HepG2 (cell line): ENCODE measurements around the gene NDOR1. TPM values are rescaled to one million over a fixed set of nuclear protein-coding genes. Genes with fewer than 3 reads are reported as not detected.
A peak's percentile ranks its signal among the peaks of the same experiment; 100 is the strongest.

ENCODE experiments used
- AKAP8 ChIP-seq: sonication (generic); formaldehyde crosslinking; IDR thresholded peaks from 2 replicates; pipeline ENCODE4 v1.5.1; 2020; ENCODE audit warnings: mild to moderate bottlenecking, missing genetic modification reagents
- CENPX ChIP-seq: sonication (generic); formaldehyde crosslinking; IDR thresholded peaks from 2 replicates; pipeline ENCODE4 v1.9.0; 2021; ENCODE audit warnings: mild to moderate bottlenecking, missing genetic modification reagents, moderate library complexity
- ELF3 ChIP-seq: IDR thresholded peaks from 2 replicates; pipeline ENCODE4 v1.6.1; 2016; ENCODE audit warnings: missing genetic modification reagents, missing compliant biosample characterization
- ETV5 ChIP-seq: IDR thresholded peaks from 2 replicates; pipeline ENCODE4 v1.6.1; 2018; ENCODE audit warnings: missing biosample characterization, missing genetic modification reagents, inconsistent platforms, borderline replicate concordance
- FOXK1 ChIP-seq: sonication (generic); formaldehyde crosslinking; IDR thresholded peaks from 2 replicates; pipeline ENCODE4 v1.4.0; 2020; ENCODE audit warnings: low read depth, missing genetic modification reagents, borderline replicate concordance
- HNRNPL ChIP-seq: fragments of 200-400 bp; formaldehyde crosslinking; IDR thresholded peaks from 2 replicates; pipeline ENCODE4 v1.6.1; 2017; ENCODE audit warnings: mild to moderate bottlenecking, low read depth, low read length
- HOXA7 ChIP-seq: sonication (generic); formaldehyde crosslinking; IDR thresholded peaks from 2 replicates; pipeline ENCODE4 v1.8.1; 2022; ENCODE audit warnings: mild to moderate bottlenecking, missing genetic modification reagents, moderate library complexity
- IKZF1 ChIP-seq: fragments of 450-650 bp; IDR thresholded peaks from 2 replicates; pipeline ENCODE4 v1.7.1; 2016
- KAT8 ChIP-seq: IDR thresholded peaks from 2 replicates; pipeline ENCODE4 v1.6.1; 2016; ENCODE audit warnings: missing genetic modification reagents, missing compliant biosample characterization
- KDM1A ChIP-seq: IDR thresholded peaks from 2 replicates; pipeline ENCODE4 v1.6.1; 2016; ENCODE audit warnings: missing compliant biosample characterization
- MXD4 ChIP-seq: IDR thresholded peaks from 2 replicates; pipeline ENCODE4 v1.6.1; 2016; ENCODE audit warnings: mild to moderate bottlenecking, missing biosample characterization, missing genetic modification reagents
- NFYB ChIP-seq: sonication (generic); formaldehyde crosslinking; IDR thresholded peaks from 2 replicates; pipeline ENCODE4 v1.4.0; 2020; ENCODE audit warnings: missing genetic modification reagents
- REPIN1 ChIP-seq: sonication (generic); formaldehyde crosslinking; IDR thresholded peaks from 2 replicates; pipeline ENCODE4 v1.8.0; 2022; ENCODE audit warnings: missing genetic modification reagents, low read depth, mild to moderate bottlenecking, borderline replicate concordance
- SCMH1 ChIP-seq: sonication (generic); formaldehyde crosslinking; IDR thresholded peaks from 2 replicates; pipeline ENCODE4 v1.9.0; 2021; ENCODE audit warnings: missing genetic modification reagents, mild to moderate bottlenecking, borderline replicate concordance
- SP5 ChIP-seq: IDR thresholded peaks from 2 replicates; pipeline ENCODE4 v1.6.1; 2016; ENCODE audit warnings: low read depth, borderline replicate concordance
- SRY ChIP-seq: sonication (generic); formaldehyde crosslinking; IDR thresholded peaks from 2 replicates; pipeline ENCODE4 v1.8.0; 2022; ENCODE audit warnings: mild to moderate bottlenecking, missing genetic modification reagents
- ZNF556 ChIP-seq: sonication (generic); formaldehyde crosslinking; IDR thresholded peaks from 2 replicates; pipeline ENCODE4 v1.4.0; 2020; ENCODE audit warnings: mild to moderate bottlenecking, missing genetic modification reagents, borderline replicate concordance
- ZNF609 ChIP-seq: sonication (generic); formaldehyde crosslinking; IDR thresholded peaks from 2 replicates; pipeline ENCODE4 v1.4.0; 2020; ENCODE audit warnings: mild to moderate bottlenecking, missing genetic modification reagents, borderline replicate concordance
- ZNF746 ChIP-seq: sonication (generic); formaldehyde crosslinking; IDR thresholded peaks from 2 replicates; pipeline ENCODE4 v1.8.0; 2022; ENCODE audit warnings: mild to moderate bottlenecking, missing genetic modification reagents
- ZNF770 ChIP-seq: sonication (generic); formaldehyde crosslinking; IDR thresholded peaks from 2 replicates; pipeline ENCODE4 v1.5.0; 2020; ENCODE audit warnings: mild to moderate bottlenecking, missing genetic modification reagents
- polyA plus RNA-seq, 8 experiments: library from polyadenylated mRNA; depleted of rRNA in 3 of 8; stranded (reverse) in 7 of 8; unstranded in 1 of 8; fragments of >200 nt; fragmentation: Illumina TruSeq in 4 of 8; extraction: Trizol in 4 of 8; gene quantifications; 2 replicates each; pipeline versions ENCODE4 v1.2.1 to v1.2.3, GENCODE V29; 2011 to 2016; ENCODE audit warnings: low read depth in 4 of 8, missing spikeins in 1 of 8, mixed read lengths in 1 of 8; ENCODE audit not compliant: insufficient read depth in 1 of 8
- total RNA-seq, 5 experiments: library from RNA; depleted of rRNA; stranded (reverse); fragments of >200 nt; fragmentation: Illumina TruSeq; extraction: Trizol; gene quantifications; 2 replicates each; pipeline ENCODE4 v1.2.3, GENCODE V29; 2016; ENCODE audit warnings: low read depth in 1 of 5
- TF ChIP-seq, protein P1 (sequence below): sonication (generic); formaldehyde crosslinking; IDR thresholded peaks from 2 replicates; pipeline ENCODE4 v1.4.0; 2020; ENCODE audit warnings: missing genetic modification reagents, borderline replicate concordance

Gene NDOR1
- total and polyA plus RNA-seq, 2 of the 13 experiments (the other 11 are each of a cell fraction or from before 2014, with no cell fraction given) = 3.6 to 8.7 TPM

GRCh38 chr9:137224830-137225694 lies 19.6 kb downstream of the NDOR1 start, which contains the start of gene CYSRT1 (continued):
- TF ChIP-seq, protein P1, sequence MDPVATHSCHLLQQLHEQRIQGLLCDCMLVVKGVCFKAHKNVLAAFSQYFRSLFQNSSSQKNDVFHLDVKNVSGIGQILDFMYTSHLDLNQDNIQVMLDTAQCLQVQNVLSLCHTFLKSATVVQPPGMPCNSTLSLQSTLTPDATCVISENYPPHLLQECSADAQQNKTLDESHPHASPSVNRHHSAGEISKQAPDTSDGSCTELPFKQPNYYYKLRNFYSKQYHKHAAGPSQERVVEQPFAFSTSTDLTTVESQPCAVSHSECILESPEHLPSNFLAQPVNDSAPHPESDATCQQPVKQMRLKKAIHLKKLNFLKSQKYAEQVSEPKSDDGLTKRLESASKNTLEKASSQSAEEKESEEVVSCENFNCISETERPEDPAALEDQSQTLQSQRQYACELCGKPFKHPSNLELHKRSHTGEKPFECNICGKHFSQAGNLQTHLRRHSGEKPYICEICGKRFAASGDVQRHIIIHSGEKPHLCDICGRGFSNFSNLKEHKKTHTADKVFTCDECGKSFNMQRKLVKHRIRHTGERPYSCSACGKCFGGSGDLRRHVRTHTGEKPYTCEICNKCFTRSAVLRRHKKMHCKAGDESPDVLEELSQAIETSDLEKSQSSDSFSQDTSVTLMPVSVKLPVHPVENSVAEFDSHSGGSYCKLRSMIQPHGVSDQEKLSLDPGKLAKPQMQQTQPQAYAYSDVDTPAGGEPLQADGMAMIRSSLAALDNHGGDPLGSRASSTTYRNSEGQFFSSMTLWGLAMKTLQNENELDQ (CRISPR knock-in tag) = no peak
- TF ChIP-seq KAT8 (CRISPR knock-in tag) (no peak), ETV5 (CRISPR knock-in tag) (peak; percentile 24; the same call in 1 of the 2 replicates), AKAP8 (CRISPR knock-in tag) (0 out of 2 replicates have a peak, but pooled peaks have one; percentile 47), NFYB (CRISPR knock-in tag) (no peak), HNRNPL (0 out of 2 replicates have a peak, but pooled peaks have one; percentile 25), HOXA7 (no peak), ZNF770 (CRISPR knock-in tag) (no peak), ZNF556 (no peak), ZNF609 (CRISPR knock-in tag) (no peak), ELF3 (CRISPR knock-in tag) (no peak), FOXK1 (CRISPR knock-in tag) (no peak), IKZF1 (no peak), CENPX (CRISPR knock-in tag) (no peak), KDM1A (CRISPR knock-in tag) (no peak), REPIN1 (CRISPR knock-in tag) (no peak), SCMH1 (no peak), SRY (peak; percentile 26; the same call in 1 of the 2 replicates), SP5 (CRISPR knock-in tag) (no peak), ZNF746 (CRISPR knock-in tag) (no peak), MXD4 (no peak)
